OCI-LY1 (cell line): ENCODE results near the gene HOMEZ.

ENCODE experiments used
- CTCF ChIP-seq: fragments of 200-600 bp; sonication (generic), shearing (Covaris generic); IDR thresholded peaks from 2 replicates; pipeline ENCODE4 v1.5.1; 2017; ENCODE audit warnings: mild to moderate bottlenecking, antibody characterized with exemption, low read length, moderate library complexity, mixed read lengths
- EZH2 ChIP-seq: fragments of 200-600 bp; sonication (generic), shearing (Covaris generic); IDR thresholded peaks from 2 replicates; pipeline ENCODE4 v1.8.0; 2017; ENCODE audit warnings: borderline replicate concordance, mixed run types, mild to moderate bottlenecking, antibody characterized with exemption, low read length, moderate library complexity, mixed read lengths

GRCh38 chr14:23308721-23309445, 23.0 kb upstream of the HOMEZ start:
- TF ChIP-seq CTCF (no peak), EZH2 (no peak)
